Peyer's patch (tissue), 4 donors: Measurements from ENCODE around the gene ID4.

Source experiments
- CTCF ChIP-seq, 6 experiments: fragments of 450-650 bp in 4 of 6; fragments of 200-600 bp in 2 of 6; sonication (generic) in 1 of 6; IDR thresholded peaks; one replicate each; pipeline ENCODE4 v1.5.1; 2017 to 2019; ENCODE audit warnings: antibody characterized with exemption in 6 of 6, mild to moderate bottlenecking in 3 of 6, moderate library complexity in 1 of 6
- POLR2A ChIP-seq, 2 donors: fragments of 450-650 bp; IDR thresholded peaks; one replicate each; pipeline ENCODE4 v1.5.1; 2017; ENCODE audit warnings: antibody characterized with exemption in 2 of 2, mild to moderate bottlenecking in 2 of 2, moderate library complexity in 2 of 2

- no peak for TF ChIP-seq CTCF (IDR thresholded peaks at IDR 0.05)
- no peak for TF ChIP-seq POLR2A (IDR thresholded peaks at IDR 0.05)
Observed at GRCh38 chr6:19827247-19827646, 9.9 kb upstream of the ID4 start.
